ENCODE data around the gene HYPK.
A peak's percentile ranks its signal among the peaks of the same experiment; 100 is the strongest.
"Not testable (repeated sequence)": the region's sequence is repeated elsewhere in the genome, so short reads cannot be mapped to it uniquely, and the experiment has no call there.

The HYPK gene

GRCh38 chr15:43795997-43796396, 4.4 kb upstream of the HYPK start:
- no peak for DNase-seq (ENCODE audit: low spot score)

GRCh38 chr15:43796566-43796965, 3.8 kb upstream of the HYPK start:
- DNase-seq (ENCODE audit: low spot score), result no peak

GRCh38 chr15:43799209-43799944, 1.0 kb upstream of the HYPK start:
- DNase-seq (ENCODE audit: low spot score), result no peak

- no peak for DNase-seq (ENCODE audit: low spot score)
Observed at GRCh38 chr15:43799945-43800285, 484 bp upstream of the HYPK start, which contains the start of gene SERINC4. Gene SERINC4 (minus strand): TSS chr15:43800220. CDS start chr15:43799986, 234 bp downstream.

GRCh38 chr15:43802676-43803075, 2.3 kb downstream of the HYPK start:
- DNase-seq (ENCODE audit: low spot score), result not testable (repeated sequence)

GRCh38 chr15:43808435-43808950, 8.1 kb downstream of the HYPK start:
- DNase-seq (ENCODE audit: low spot score), result no peak

- DNase-seq (ENCODE audit: low spot score), result no peak
Observed at GRCh38 chr15:43808960-43809678, 8.7 kb downstream of the HYPK start.

GRCh38 chr15:43815064-43815463, 14.7 kb downstream of the HYPK start:
- not testable (repeated sequence) for DNase-seq (ENCODE audit: low spot score)

GRCh38 chr15:43821505-43821904, 21.1 kb downstream of the HYPK start:
- no peak for DNase-seq (ENCODE audit: low spot score)

GRCh38 chr15:43824302-43825246, 24.2 kb downstream of the HYPK start, which contains the start of gene MFAP1:
Gene MFAP1 (minus strand): TSS chr15:43824690. CDS start chr15:43824569, 121 bp downstream.
- DNase-seq (ENCODE audit: low spot score), result peak; percentile 99

- DNase-seq (ENCODE audit: low spot score), result not testable (repeated sequence)
Observed at GRCh38 chr15:43825305-43825704, 24.9 kb downstream of the HYPK start.

- DNase-seq (ENCODE audit: low spot score), result no peak
Observed at GRCh38 chr15:43826029-43826507, 25.7 kb downstream of the HYPK start.

GRCh38 chr15:43826508-43827341, 26.3 kb downstream of the HYPK start, which contains the start of gene WDR76:
Gene WDR76 (plus strand): TSS chr15:43827002. CDS start chr15:43827033, 31 bp downstream.
- peak; percentile 87 for DNase-seq (ENCODE audit: low spot score)

GRCh38 chr15:43828061-43828657, 27.8 kb downstream of the HYPK start:
- DNase-seq (ENCODE audit: low spot score), result peak; percentile 18

- DNase-seq (ENCODE audit: low spot score), result not testable (repeated sequence)
Observed at GRCh38 chr15:43829951-43830540, 29.6 kb downstream of the HYPK start.

GRCh38 chr15:43830691-43831275, 30.4 kb downstream of the HYPK start:
- DNase-seq (ENCODE audit: low spot score), result not testable (repeated sequence)

GRCh38 chr15:43831519-43832052, 31.2 kb downstream of the HYPK start:
- DNase-seq (ENCODE audit: low spot score), result not testable (repeated sequence)

GRCh38 chr15:43832485-43832884, 32.1 kb downstream of the HYPK start:
- DNase-seq (ENCODE audit: low spot score), result not testable (repeated sequence)

GRCh38 chr15:43845421-43845820, 45.0 kb downstream of the HYPK start:
- no peak for DNase-seq (ENCODE audit: low spot score)

Measured in AG08395 (cell line).